ENCODE measurements around the gene ADCY7. TPM values are rescaled to one million over a fixed set of nuclear protein-coding genes. Genes with fewer than 3 reads are reported as not detected.

ADCY7 gene
- total RNA-seq, 6 experiments from 2014 or later = 2.5 to 10.2 (median 6.5) TPM

DNA sequence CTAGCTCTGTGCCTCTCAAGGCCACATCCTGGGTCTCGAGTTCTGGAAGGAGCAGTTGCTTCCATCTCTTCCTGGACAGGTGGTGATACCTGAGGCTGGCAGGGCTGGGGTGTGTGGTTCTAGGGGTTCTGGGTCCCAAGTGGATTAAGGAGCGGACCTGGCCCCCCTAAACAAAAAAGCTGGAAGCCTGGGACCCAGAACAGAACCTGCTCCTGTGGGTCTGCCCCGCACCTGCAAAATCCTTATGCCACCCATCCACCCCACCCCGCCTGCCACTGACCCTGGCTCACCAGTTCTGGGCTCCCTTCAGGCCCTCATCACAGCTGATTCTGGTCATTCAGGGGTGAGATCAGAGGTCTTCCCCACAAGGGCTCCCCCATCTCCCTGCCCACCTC, 44.8 kb downstream of the ADCY7 start:
- 20% methylated on average over 1 of the region's 4 CpGs for WGBS (ENCODE audit: insufficient coverage, low coverage, low lambda C conversion rate, missing lambda C conversion rate)
- Histone ChIP-seq H3K4me3 (no peak overlapping the region), H3K4me1 (no peaks in the 10 kb centered on the region), H3K9me3 (no peaks in the 10 kb centered on the region), H3K27me3 (no peaks in the 10 kb centered on the region), H3K27ac (no peak overlapping the region), H3K36me3 (peaks cover 0 to 14% (median 2%) of the 10 kb centered on the region in 4 donors)
- TF ChIP-seq POLR2A (IDR thresholded peaks at IDR 0.05) (no peak), CTCF (IDR thresholded peaks at IDR 0.05) (no peak)
- intact Hi-C loops (cut with DNase I) = no loop called here
- DNase-seq (no peak), ATAC-seq (no peak)

DNA sequence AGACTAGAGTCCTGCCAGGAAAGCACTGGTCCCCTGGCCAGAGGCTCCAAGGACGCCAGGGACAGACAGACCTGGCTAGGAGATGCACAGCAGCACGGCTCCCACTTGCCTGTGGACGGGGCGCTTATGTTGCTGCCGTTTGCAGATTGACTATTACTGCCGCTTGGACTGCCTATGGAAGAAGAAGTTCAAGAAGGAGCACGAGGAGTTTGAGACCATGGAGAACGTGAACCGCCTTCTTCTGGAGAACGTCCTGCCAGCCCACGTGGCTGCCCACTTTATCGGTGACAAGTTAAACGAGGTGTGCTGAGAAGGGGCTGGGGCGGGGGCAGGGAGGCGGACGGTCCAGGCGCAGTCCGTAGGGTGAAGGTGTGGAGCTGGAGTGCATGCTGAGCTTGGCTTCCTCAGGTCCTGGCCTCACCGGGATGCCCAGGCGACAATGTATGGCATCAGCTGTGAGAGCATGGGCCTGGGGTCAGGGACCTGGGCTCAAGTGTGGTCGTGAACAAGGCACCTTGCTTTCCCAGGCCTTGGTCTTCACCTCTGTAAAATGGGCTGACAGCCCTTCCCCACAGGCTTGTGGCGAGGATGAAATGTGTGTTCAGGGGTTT, 45.6 kb downstream of the ADCY7 start:
- H3K9me3 ChIP-seq = no peaks in the 10 kb centered on the region
- H3K27ac ChIP-seq = no peak overlapping the region
- H3K4me1 ChIP-seq = no peaks in the 10 kb centered on the region
- DNase-seq (no peak), ATAC-seq (peak in 1 of 4 donors; percentile 8)
- H3K27me3 ChIP-seq = no peaks in the 10 kb centered on the region
- 85% methylated on average over 15 of the region's 22 CpGs for WGBS (ENCODE audit: insufficient coverage, low coverage, low lambda C conversion rate, missing lambda C conversion rate)
- no peak overlapping the region for H3K4me3 ChIP-seq
- intact Hi-C loops (cut with DNase I) = no loop called here
- H3K36me3 ChIP-seq = peaks cover 0 to 23% (median 6%) of the 10 kb centered on the region in 4 donors
- TF ChIP-seq CTCF (IDR thresholded peaks at IDR 0.05) (no peak), POLR2A (IDR thresholded peaks at IDR 0.05) (no peak)

- DNase-seq (peak; percentile 54 to 76 (median 71)), ATAC-seq (peak; percentile 67 to 82 (median 78))
- H3K36me3 ChIP-seq = peaks cover 3 to 40% (median 9%) of the 10 kb centered on the region in 4 donors
- no peaks in the 10 kb centered on the region for H3K27me3 ChIP-seq
- TF ChIP-seq CTCF (IDR thresholded peaks at IDR 0.05) (no peak), POLR2A (IDR thresholded peaks at IDR 0.05) (no peak)
- no peaks in the 10 kb centered on the region for H3K4me1 ChIP-seq
- H3K27ac ChIP-seq = peak overlapping the region in 1 of 3 donors; percentile 10
- intact Hi-C loops (cut with DNase I) = no loop called here
- H3K4me3 ChIP-seq = no peak overlapping the region
- 57% methylated on average over 8 of the region's 31 CpGs for WGBS (ENCODE audit: insufficient coverage, low coverage, low lambda C conversion rate, missing lambda C conversion rate)
- H3K9me3 ChIP-seq = no peaks in the 10 kb centered on the region
These were observed 47.5 kb downstream of the ADCY7 start for GRCh38 chr16:50313596-50314478.

DNA sequence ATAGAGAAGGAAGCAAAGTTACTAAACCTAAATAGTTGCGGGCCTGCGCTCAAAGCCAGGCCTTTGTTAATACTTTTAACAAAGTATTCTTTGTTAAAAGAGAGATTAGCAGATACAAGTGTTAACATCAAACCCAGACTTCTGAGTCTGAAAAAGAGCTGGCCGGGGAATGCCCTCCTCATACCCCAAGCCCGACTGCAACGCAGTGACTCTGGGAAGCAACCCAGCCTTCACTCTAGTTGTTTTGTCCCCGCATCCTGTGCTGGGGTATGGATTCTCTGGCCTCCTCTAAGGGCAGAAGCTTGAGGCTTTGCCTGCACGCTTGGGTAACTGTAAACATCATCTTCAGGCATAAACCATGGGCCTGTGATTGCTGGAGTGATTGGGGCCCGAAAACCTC, 48.3 kb downstream of the ADCY7 start:
- H3K27me3 ChIP-seq = no peaks in the 10 kb centered on the region
- no peak for ATAC-seq
- H3K27ac ChIP-seq = no peak overlapping the region
- TF ChIP-seq CTCF (IDR thresholded peaks at IDR 0.05) = no peak
- no peak for TF ChIP-seq POLR2A (IDR thresholded peaks at IDR 0.05)
- WGBS (ENCODE audit: insufficient coverage, low coverage, low lambda C conversion rate, missing lambda C conversion rate) = 97% methylated on average over 8 of the region's 8 CpGs
- intact Hi-C loops (cut with DNase I) = no loop called here
- H3K4me3 ChIP-seq = no peak overlapping the region
- no peaks in the 10 kb centered on the region for H3K9me3 ChIP-seq
- DNase-seq = no peak
- no peaks in the 10 kb centered on the region for H3K4me1 ChIP-seq
- H3K36me3 ChIP-seq = peaks cover 3 to 47% (median 15%) of the 10 kb centered on the region in 4 donors

All from right lobe of liver (tissue), 6 donors.